Forelimb muscle (tissue), 1 donor: ENCODE measurements around the gene TMEM151A. TPM values are rescaled to one million over a fixed set of nuclear protein-coding genes. Genes with fewer than 3 reads are reported as not detected.

Experiments
- DNase-seq: peaks from one replicate; pipeline ENCODE4 v3.0.0-alpha.2; 2013; ENCODE audit warnings: low read depth
- polyA plus RNA-seq: library from polyadenylated mRNA; unstranded; fragments of 120-200 nt; gene quantifications from one replicate; pipeline ENCODE4 v1.2.1, GENCODE V29; 2013; ENCODE audit not compliant: insufficient read length

Gene TMEM151A
- polyA plus RNA-seq, 1 donor = not detected

- no peak for DNase-seq
Measured at GRCh38 chr11:66283461-66284105, 8.1 kb upstream of the TMEM151A start.

- no peak for DNase-seq
Measured at GRCh38 chr11:66284526-66285078, 7.1 kb upstream of the TMEM151A start.

- DNase-seq = no peak
Measured at GRCh38 chr11:66285250-66285947, 6.3 kb upstream of the TMEM151A start.

- no peak for DNase-seq
Measured at GRCh38 chr11:66286699-66287098, 5.0 kb upstream of the TMEM151A start.

- no peak for DNase-seq
Measured at GRCh38 chr11:66287211-66287888, 4.3 kb upstream of the TMEM151A start.

GRCh38 chr11:66287889-66288670 is 3.6 kb upstream of the TMEM151A start:
- DNase-seq = no peak

- peak; percentile 99 for DNase-seq
Measured at GRCh38 chr11:66288671-66289547, 2.8 kb upstream of the TMEM151A start, which contains the start of gene YIF1A. YIF1A (minus strand) TSS chr11:66289143; CDS start chr11:66288985, 158 bp downstream.

- DNase-seq = peak; percentile 36
Measured at GRCh38 chr11:66289548-66290329, 2.0 kb upstream of the TMEM151A start.

GRCh38 chr11:66290330-66290621 is 1.4 kb upstream of the TMEM151A start:
- no peak for DNase-seq

- DNase-seq = no peak
Measured at GRCh38 chr11:66291303-66291705, 390 bp upstream of the TMEM151A start.

GRCh38 chr11:66292543-66293332 is 1.0 kb downstream of the TMEM151A start:
- no peak for DNase-seq

GRCh38 chr11:66293352-66293751 is 1.7 kb downstream of the TMEM151A start:
- no peak for DNase-seq

GRCh38 chr11:66293777-66294625 is 2.3 kb downstream of the TMEM151A start:
- DNase-seq = no peak

GRCh38 chr11:66294626-66295620 is 3.2 kb downstream of the TMEM151A start:
- no peak for DNase-seq

- DNase-seq = no peak
Measured at GRCh38 chr11:66297610-66298009, 5.9 kb downstream of the TMEM151A start.

- no peak for DNase-seq
Measured at GRCh38 chr11:66299186-66299585, 7.5 kb downstream of the TMEM151A start.

GRCh38 chr11:66302656-66303055 is 11.0 kb downstream of the TMEM151A start:
- no peak for DNase-seq
